Prostate gland (tissue), 2 donors: ENCODE data around the gene SMIM38. TPM values are rescaled to one million over a fixed set of nuclear protein-coding genes. Genes with fewer than 3 reads are reported as not detected.
"Not testable (repeated sequence)": the region's sequence is repeated elsewhere in the genome, so short reads cannot be mapped to it uniquely, and the experiment has no call there.

Experiments used
- DNase-seq: peaks from one replicate; pipeline ENCODE4 v3.0.0-alpha.2; 2019; ENCODE audit warnings: low spot score
- H3K27ac ChIP-seq, 2 donors: fragments of 200-600 bp; sonication (generic); 2 replicates each; pipeline ENCODE4 v1.5.1; 2017 to 2019
- H3K27me3 ChIP-seq: fragments of 200-600 bp; sonication (generic); replicated peaks from 2 replicates; pipeline ENCODE4 v1.5.1; 2019; ENCODE audit not compliant: insufficient read depth
- H3K36me3 ChIP-seq, 2 donors: fragments of 200-600 bp; sonication (generic); 1 replicate in 1 of 2; 2 replicates in 1 of 2; pipeline versions ENCODE4 v1.5.1 to v1.8.1; 2017 to 2019
- H3K4me1 ChIP-seq: fragments of 200-600 bp; sonication (generic); replicated peaks from 2 replicates; pipeline ENCODE4 v1.5.1; 2019
- H3K4me3 ChIP-seq, 2 donors: fragments of 200-600 bp; sonication (generic); 2 replicates each; pipeline ENCODE4 v1.5.1; 2017 to 2019
- H3K9me3 ChIP-seq: fragments of 200-600 bp; sonication (generic); 2 replicates; pipeline ENCODE4 v1.5.1; 2017
- CTCF ChIP-seq, 4 experiments: fragments of 200-600 bp in 2 of 4; fragments of 450-650 bp in 2 of 4; sonication (generic) in 2 of 4; IDR thresholded peaks; 1 replicate in 3 of 4; 2 replicates in 1 of 4; pipeline ENCODE4 v1.5.1; 2016 to 2019; ENCODE audit warnings: antibody characterized with exemption in 4 of 4, mild to moderate bottlenecking in 2 of 4, moderate library complexity in 2 of 4
- POLR2A ChIP-seq: fragments of 450-650 bp; IDR thresholded peaks from one replicate; pipeline ENCODE4 v1.6.1; 2016; ENCODE audit warnings: antibody characterized with exemption, mild to moderate bottlenecking
- POLR2AphosphoS5 ChIP-seq: sonication (generic); formaldehyde crosslinking; IDR thresholded peaks from one replicate; pipeline ENCODE4 v1.6.1; 2017; ENCODE audit warnings: antibody characterized with exemption
- WGBS: methylation state at CpG from one replicate; pipeline ENCODE4 v1.1.5; 2018; 5-methylcytosine and 5-hydroxymethylcytosine counted together
- intact Hi-C: fragments of 100-400 bp; cut with DNase I; formaldehyde crosslinking; loops from one replicate; pipeline ENCODE4 v1.14.2; 2022
- total RNA-seq, 2 donors: library from RNA; depleted of rRNA; stranded (reverse); fragments of >200 nt; gene quantifications; one replicate each; pipeline ENCODE4 v1.1.0, GENCODE V29; 2016

SMIM38 gene
- total RNA-seq, 2 donors from 2014 or later: 2.8 to 3.9 TPM

DNA sequence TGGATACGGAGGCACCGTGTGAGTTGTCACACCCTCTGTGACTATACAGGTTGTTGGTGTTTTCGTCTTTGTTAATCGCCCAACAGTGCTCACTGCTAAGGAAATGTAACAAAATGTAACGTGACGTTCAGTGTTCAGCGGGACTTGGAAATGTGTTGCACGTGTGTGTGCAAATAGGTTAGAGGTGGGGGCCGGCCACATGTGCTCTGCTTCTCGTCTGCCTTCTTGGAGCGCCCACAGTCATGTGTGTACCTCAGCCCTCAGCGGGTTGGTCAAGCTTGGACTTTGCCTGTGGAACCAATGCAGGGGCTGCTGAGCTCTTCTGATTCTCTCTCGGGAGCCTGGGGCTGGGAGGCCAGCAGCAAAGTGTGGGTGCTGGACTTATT lies 7.4 kb upstream of the SMIM38 start:
- Histone ChIP-seq H3K36me3 (no peaks in the 10 kb centered on the region), H3K27ac (no peak overlapping the region), H3K9me3 (no peaks in the 10 kb centered on the region), H3K27me3 (no peaks in the 10 kb centered on the region), H3K4me1 (no peaks in the 10 kb centered on the region), H3K4me3 (no peak overlapping the region)
- intact Hi-C loops: no loop called here
- WGBS: 94% methylated on average over 13 of the region's 13 CpGs
- no peak for TF ChIP-seq POLR2A
- TF ChIP-seq POLR2AphosphoS5: no peak
- TF ChIP-seq CTCF (IDR thresholded peaks at IDR 0.05): no peak
- DNase-seq: no peak

DNA sequence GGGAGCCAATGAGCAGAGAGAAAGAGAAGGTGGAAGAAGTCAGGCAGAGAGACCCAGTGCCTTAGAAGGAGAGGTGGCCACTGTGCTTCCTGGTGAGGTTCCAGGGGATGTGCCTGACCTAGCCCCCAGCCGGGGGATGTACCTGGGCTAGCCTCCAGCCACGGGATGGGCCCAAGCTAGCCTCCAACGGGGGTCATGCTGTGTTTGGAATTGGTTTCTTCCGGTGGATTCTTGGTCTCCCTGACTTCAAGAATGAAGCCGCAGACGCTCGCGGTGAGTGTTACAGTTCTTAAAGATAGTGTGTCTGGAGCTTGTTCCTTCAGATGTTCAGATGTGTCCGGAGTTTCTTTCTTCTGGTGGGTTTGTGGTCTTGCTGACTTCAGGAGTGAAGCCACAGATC lies 6.9 kb upstream of the SMIM38 start:
- no peaks in the 10 kb centered on the region for H3K27me3 ChIP-seq
- 86% methylated on average over 9 of the region's 9 CpGs for WGBS
- intact Hi-C loops: no loop called here
- no peak for TF ChIP-seq CTCF (IDR thresholded peaks at IDR 0.05)
- no peak for TF ChIP-seq POLR2AphosphoS5
- no peak for TF ChIP-seq POLR2A
- H3K4me1 ChIP-seq: no peaks in the 10 kb centered on the region
- DNase-seq: no peak
- no peak overlapping the region for H3K4me3 ChIP-seq
- no peak overlapping the region for H3K27ac ChIP-seq
- no peaks in the 10 kb centered on the region for H3K36me3 ChIP-seq
- no peaks in the 10 kb centered on the region for H3K9me3 ChIP-seq

GRCh38 chr11:69149338-69150045 lies 6.2 kb upstream of the SMIM38 start:
- H3K4me1 ChIP-seq, DNase-seq, H3K36me3 ChIP-seq, H3K4me3 ChIP-seq, H3K27ac ChIP-seq, H3K9me3 ChIP-seq, H3K27me3 ChIP-seq: not testable (repeated sequence)
- WGBS: 83% methylated on average over 10 of the region's 11 CpGs
- intact Hi-C loops: loop anchor here (10.0 kb wide), 1 partner anchor 315 kb away; no protein-coding TSS in a partner anchor

- DNase-seq: no peak
- no peaks in the 10 kb centered on the region for H3K9me3 ChIP-seq
- no peaks in the 10 kb centered on the region for H3K36me3 ChIP-seq
- no peak overlapping the region for H3K27ac ChIP-seq
- H3K4me1 ChIP-seq: no peaks in the 10 kb centered on the region
- WGBS: 93% methylated on average over 3 of the region's 3 CpGs
- no peak overlapping the region for H3K4me3 ChIP-seq
- no peak for TF ChIP-seq POLR2A
- no peak for TF ChIP-seq CTCF (IDR thresholded peaks at IDR 0.05)
- TF ChIP-seq POLR2AphosphoS5: no peak
- intact Hi-C loops: loop anchor here (10.0 kb wide), 1 partner anchor 315 kb away; no protein-coding TSS in a partner anchor
- no peaks in the 10 kb centered on the region for H3K27me3 ChIP-seq
These were observed 5.6 kb upstream of the SMIM38 start for GRCh38 chr11:69150175-69150574.

GRCh38 chr11:69151836-69152235 lies 3.9 kb upstream of the SMIM38 start:
- Histone ChIP-seq H3K4me1 (no peaks in the 10 kb centered on the region), H3K27me3 (no peaks in the 10 kb centered on the region), H3K36me3 (no peaks in the 10 kb centered on the region), H3K4me3 (no peak overlapping the region), H3K27ac (no peak overlapping the region), H3K9me3 (no peaks in the 10 kb centered on the region)
- WGBS: 81% methylated on average over 10 of the region's 10 CpGs
- TF ChIP-seq POLR2A: no peak
- TF ChIP-seq CTCF (IDR thresholded peaks at IDR 0.05): no peak
- TF ChIP-seq POLR2AphosphoS5: no peak
- no peak for DNase-seq
- intact Hi-C loops: loop anchor here (10.0 kb wide), 1 partner anchor 313 kb away; no protein-coding TSS in a partner anchor
